ENCODE results near the gene FGFRL1.
"Not testable (repeated sequence)": the region's sequence is repeated elsewhere in the genome, so short reads cannot be mapped to it uniquely, and the experiment has no call there.

The FGFRL1 gene

DNA sequence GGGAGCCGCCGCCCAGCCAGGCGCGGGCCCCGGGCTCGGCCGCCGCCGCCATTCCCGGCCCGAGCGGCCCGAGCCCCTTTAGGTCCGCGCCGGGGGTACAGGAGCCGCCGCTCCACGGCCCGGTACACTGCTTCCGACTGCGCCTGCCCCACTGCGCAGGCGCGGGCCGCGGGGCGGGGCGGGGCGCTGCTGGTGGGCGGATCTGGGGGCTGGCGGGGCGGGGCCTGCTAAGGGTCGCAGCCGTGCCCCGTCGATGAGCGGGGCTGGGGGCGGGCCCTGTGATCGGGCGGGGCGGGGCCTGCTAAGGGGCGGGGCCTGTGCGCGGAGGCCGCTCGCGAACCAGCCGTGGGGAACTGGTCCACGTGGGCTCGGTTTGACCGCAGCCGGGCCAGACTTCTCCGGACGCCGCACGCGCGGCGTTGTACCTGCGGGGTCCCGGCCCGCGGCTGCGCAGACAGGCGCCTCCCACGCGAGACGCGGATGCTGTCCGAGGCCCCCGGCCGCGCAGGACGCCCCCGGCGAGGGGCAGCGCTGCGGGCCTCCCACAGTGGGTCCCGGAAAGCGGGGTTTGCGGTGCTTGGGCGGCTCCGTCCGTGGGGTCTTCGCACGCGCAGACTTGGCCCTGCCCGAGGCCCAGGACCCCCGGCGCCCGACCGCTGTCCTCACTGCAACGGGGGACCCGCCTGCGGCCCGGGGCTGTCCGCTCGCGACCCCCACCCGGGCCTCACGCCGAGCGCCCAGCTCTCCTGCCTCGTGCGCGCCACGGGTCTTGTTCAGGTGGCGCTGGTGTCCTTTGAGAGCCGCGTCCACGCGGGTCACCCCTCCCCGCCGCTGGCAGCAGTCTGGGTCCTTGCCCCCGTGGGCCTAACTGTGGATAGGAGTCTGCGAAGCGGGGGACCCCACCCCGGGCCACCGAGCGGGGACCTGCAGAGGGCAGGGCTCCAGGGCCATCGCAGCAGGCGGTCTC, 37.7 kb upstream of the FGFRL1 start, which contains the start of gene DGKQ:
DGKQ (minus strand) TSS at position 139 of the 967 bp plus-strand sequence; CDS start at position 52, 87 bp downstream.
- peak; percentile 97 for DNase-seq

- DNase-seq = no peak
Observed at GRCh38 chr4:974668-975067, 36.8 kb upstream of the FGFRL1 start.

- not testable (repeated sequence) for DNase-seq
Observed at GRCh38 chr4:976016-976415, 35.4 kb upstream of the FGFRL1 start.

DNA sequence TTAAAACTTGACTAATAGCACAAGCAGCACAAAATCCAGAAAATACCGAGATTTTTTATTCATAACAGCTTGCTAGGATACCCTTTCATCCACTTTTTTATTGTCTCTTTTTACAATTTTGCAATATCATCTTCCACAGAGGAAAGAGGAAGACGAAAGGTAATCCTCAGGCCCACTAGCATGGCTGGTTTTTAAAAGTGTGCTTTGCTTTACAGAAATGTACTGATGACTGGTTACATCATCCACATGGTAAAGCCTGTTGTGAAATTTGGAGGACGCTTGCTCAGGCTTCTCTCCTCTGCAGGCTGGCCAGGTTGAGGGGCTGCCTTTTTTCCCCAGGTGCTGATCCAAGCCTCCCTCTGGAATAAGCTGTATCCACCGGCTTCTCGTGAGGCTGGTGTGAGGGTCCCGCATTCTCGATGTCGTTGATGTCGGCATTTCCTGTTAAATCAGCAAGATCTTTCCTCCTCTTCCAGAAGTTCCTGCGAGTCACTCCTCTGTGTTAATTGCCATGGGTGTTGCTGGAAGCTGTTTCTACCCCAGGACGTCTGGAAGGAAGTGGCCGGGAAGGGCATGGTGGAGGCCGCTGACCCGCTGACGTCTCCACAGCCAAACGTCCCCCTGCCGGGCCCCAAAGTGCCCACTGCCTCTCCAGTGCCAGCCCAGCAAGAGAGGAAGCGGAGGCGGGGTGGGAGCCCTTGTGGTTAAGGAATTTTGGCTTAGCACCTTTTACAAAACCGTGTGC, 32.3 kb upstream of the FGFRL1 start:
- DNase-seq = peak; percentile 75

- no peak for DNase-seq
Observed at GRCh38 chr4:982291-982690, 29.1 kb upstream of the FGFRL1 start.

GRCh38 chr4:982814-983213, 28.6 kb upstream of the FGFRL1 start:
- DNase-seq = no peak

DNA sequence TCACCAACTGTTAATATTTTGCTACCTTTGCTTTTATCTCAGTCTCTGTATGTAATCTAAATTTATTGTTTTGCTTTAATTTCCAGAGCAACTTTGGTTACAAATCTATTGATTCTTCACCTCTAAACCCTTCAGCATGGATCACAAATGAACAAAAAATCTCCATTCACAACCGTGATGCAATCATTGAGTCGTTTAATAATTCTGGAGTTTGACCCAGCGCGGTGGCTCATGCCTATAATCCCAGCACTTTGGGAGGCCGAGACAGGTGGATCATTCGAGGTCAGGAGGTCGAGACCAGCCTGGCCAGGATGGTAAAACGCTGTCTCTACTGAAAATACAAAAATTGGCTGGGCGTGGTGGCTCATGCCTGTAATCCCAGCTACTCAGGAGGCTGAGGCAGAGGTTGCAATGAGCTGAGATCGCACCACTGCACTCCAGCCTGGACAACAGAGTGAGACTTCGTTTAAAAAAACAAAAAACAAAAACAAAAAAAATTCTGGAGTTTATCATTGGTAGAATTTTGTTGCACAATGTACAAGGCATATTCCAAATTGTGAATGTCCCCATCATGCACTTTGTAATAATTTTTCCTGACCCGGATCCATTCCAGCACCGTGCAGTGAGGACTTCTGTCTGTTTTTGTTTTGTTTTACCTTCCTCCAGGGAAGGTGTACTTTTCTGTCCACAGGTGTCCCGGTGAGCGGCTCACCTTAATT, 26.9 kb upstream of the FGFRL1 start:
- no peak for DNase-seq

- DNase-seq = peak; percentile 68
Observed at GRCh38 chr4:985123-985830, 26.1 kb upstream of the FGFRL1 start.

GRCh38 chr4:986428-986878, 25.0 kb upstream of the FGFRL1 start:
- DNase-seq = no peak

DNA sequence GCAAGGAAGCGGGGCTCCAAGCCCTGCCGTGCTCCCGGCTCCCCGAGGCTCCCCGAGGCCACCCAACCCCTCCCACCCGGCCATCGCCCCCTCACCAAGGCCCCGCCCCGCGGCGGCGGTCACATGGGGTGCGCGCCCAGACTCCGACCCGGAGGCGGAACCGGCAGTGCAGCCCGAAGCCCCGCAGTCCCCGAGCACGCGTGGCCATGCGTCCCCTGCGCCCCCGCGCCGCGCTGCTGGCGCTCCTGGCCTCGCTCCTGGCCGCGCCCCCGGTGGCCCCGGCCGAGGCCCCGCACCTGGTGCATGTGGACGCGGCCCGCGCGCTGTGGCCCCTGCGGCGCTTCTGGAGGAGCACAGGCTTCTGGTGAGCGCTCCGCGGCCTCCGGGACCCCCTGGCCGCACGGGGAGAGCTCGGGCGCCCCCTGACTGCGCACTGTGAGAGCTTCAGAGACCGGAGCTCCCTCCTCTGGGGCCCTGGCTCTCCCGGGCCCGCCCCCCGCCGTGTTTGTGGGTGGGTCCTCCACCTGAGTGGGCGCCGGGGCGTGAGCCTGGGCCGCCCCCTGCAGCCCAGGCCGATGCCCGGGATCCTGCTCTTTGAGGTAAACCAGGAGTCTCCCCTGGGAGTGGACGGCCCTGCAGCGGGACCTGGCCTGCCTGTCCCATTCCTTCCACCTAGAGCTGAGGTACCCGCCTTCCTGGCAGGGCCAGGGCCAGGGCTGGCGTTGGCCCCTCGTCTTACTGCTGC, 24.4 kb upstream of the FGFRL1 start, which contains the start of gene IDUA:
IDUA (plus strand) TSS at position 166 of the 745 bp plus-strand sequence; CDS start at position 207, 41 bp downstream.
- peak; percentile 77 for DNase-seq

GRCh38 chr4:987624-988513, 23.6 kb upstream of the FGFRL1 start:
- no peak for DNase-seq

DNA sequence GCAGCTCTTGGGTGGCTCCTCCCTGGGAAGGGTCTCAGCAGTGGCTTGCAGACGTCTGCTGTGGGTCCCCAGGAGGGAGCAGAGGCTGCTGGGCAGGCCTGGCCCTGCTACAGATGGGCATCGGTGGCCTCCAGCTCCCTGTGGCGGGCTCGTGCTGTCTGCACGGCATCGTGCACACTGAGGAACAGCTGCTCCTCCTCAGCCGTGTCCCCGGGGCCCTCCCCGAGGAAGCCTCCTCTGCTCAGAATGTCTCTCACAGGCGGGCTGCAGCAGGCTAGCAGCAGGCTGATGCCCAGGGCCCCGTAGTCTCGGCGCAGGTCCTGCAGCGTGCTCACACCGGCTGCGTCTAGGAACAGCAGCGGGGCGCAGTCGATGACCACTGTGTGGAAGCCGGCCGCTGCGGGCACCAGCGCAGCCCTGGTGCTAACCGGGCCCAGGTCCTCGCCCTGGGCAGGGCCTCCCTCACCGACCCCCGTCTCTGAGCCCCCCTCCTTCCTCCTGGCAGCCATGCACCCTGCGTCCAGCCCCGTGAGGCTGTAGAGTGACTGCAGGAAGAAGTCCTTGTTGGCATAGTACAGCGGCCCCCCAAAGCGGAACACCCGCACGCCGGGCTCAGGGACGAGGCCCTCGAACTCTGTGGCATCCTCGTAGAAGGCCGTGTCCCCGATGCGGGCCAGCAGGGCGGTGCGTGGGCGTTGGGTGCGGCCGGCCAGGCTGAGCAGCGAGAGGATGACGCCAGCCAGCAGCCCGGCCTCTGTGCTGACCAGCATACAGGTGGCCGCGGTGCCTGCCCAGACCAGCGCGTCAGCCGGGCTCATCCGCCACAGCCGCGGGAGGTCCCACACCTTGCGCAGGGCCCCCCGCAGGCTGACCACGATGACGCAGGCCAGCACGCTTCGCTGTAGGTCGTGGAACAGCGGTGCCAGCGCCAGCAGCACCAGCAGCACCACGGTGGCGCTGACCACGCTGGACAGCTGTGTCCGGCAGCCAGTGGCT, 22.4 kb upstream of the FGFRL1 start:
- DNase-seq = no peak

DNA sequence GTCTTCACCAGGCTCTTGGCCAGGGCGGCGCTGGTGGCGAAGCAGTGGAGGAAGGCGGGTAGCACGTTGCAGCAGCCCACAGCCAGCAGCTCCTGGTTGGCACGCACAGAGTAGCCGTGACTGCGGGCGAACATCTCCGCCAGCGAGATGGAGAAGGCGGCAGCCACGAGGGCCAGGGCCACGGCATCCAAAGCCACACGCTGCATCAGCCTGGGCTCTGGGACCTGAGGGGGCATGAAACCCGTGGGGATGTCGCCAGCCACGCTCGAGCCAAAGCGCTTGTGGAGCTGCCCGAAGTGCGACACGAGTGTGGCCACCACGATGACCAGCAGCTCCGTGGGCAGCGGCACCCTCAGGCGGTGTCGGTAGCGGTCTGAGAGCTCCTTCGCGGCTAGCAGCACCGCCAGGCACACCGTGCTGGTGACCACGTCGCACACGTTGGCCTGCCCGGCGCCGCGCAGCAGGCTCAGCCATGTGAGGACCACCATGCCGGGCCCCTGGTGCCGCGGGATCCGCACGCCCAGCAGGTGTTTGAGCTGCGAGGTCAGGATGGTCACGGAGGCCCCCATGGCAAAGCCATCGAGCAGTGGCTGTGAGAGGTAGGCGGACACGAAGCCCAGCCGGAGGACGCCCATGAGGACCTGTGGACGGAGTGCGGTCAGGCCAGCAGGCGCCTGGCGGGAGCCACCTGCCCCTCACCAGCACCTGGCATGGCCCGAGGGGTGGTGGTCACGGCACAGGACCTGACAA, 21.5 kb upstream of the FGFRL1 start:
- no peak for DNase-seq

- no peak for DNase-seq
Observed at GRCh38 chr4:990746-991367, 20.6 kb upstream of the FGFRL1 start.

- no peak for DNase-seq
Observed at GRCh38 chr4:991451-992296, 19.8 kb upstream of the FGFRL1 start.

GRCh38 chr4:992297-993110, 18.9 kb upstream of the FGFRL1 start:
- no peak for DNase-seq
